Chondrocyte (in vitro differentiated cells): ENCODE results near the gene SLC8A3. TPM values are rescaled to one million over a fixed set of nuclear protein-coding genes. Genes with fewer than 3 reads are reported as not detected.

Experiments
- DNase-seq: peaks from one replicate; pipeline ENCODE4 v3.0.0; 2021; ENCODE audit warnings: mixed read lengths, low spot score
- H3K27ac Mint-ChIP-seq: one replicate; pipeline ENCODE4 v1.8.0; 2021; ENCODE audit warnings: mild to moderate bottlenecking, moderate library complexity, mixed read lengths; ENCODE audit not compliant: unreplicated experiment
- H3K27me3 Mint-ChIP-seq: 2 replicates; pipeline ENCODE4 v1.8.0; 2021; ENCODE audit warnings: low read depth, mixed read lengths
- H3K36me3 Mint-ChIP-seq: 2 replicates; pipeline ENCODE4 v1.8.0; 2021; ENCODE audit warnings: low read depth, mixed read lengths
- H3K4me1 Mint-ChIP-seq: 2 replicates; pipeline ENCODE4 v1.8.0; 2021; ENCODE audit warnings: low read depth, mild to moderate bottlenecking, mixed read lengths
- H3K4me3 Mint-ChIP-seq: one replicate; pipeline ENCODE4 v1.8.0; 2021; ENCODE audit warnings: mild to moderate bottlenecking, moderate library complexity, mixed read lengths; ENCODE audit not compliant: unreplicated experiment
- H3K9me3 Mint-ChIP-seq: 2 replicates; pipeline ENCODE4 v1.8.0; 2021; ENCODE audit warnings: low read depth, mixed read lengths
- total RNA-seq: library from RNA; stranded (reverse); gene quantifications from 3 replicates; pipeline ENCODE4 v1.2.1, GENCODE V29; 2021
- TF ChIP-seq, protein P1 (sequence below): fragments of 200-600 bp; sonication (generic); IDR thresholded peaks from 2 replicates; pipeline ENCODE4 v1.5.0; 2021; ENCODE audit warnings: antibody characterized with exemption, mild to moderate bottlenecking, moderate library complexity

The SLC8A3 gene
- total RNA-seq, 1 donor from 2014 or later: 0.12 TPM

DNA sequence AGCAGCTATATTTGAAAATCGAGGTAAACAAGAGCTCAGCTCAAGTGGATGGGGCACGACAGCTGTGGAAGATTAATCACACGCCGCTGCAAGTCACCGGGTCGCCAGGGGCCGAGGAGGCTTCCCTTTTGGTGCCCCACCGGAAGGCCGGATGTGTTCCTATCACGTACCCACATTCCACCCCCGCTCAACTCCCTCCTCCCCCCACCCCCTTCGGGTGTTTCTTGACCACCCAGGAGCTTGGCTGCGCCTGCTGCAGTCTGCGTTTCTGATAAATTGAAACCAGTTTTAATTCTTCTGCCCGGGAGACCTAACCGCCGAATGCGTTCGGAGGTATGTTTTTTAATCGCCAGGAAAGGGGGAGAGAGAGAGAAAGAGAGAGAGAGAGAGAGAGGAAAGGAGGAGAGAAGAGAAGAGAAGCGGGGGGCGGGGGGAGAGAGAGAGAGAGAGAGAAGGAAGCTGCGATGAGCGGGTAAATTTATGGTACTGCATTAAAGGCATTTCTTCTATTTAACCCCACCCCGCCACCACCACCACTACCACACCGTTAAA lies 1.8 kb downstream of the SLC8A3 start:
- TF ChIP-seq, protein P1, sequence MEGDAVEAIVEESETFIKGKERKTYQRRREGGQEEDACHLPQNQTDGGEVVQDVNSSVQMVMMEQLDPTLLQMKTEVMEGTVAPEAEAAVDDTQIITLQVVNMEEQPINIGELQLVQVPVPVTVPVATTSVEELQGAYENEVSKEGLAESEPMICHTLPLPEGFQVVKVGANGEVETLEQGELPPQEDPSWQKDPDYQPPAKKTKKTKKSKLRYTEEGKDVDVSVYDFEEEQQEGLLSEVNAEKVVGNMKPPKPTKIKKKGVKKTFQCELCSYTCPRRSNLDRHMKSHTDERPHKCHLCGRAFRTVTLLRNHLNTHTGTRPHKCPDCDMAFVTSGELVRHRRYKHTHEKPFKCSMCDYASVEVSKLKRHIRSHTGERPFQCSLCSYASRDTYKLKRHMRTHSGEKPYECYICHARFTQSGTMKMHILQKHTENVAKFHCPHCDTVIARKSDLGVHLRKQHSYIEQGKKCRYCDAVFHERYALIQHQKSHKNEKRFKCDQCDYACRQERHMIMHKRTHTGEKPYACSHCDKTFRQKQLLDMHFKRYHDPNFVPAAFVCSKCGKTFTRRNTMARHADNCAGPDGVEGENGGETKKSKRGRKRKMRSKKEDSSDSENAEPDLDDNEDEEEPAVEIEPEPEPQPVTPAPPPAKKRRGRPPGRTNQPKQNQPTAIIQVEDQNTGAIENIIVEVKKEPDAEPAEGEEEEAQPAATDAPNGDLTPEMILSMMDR: no peak
- no peak overlapping the region for H3K27ac Mint-ChIP-seq
- no peaks in the 10 kb centered on the region for H3K36me3 Mint-ChIP-seq
- H3K9me3 Mint-ChIP-seq: no peaks in the 10 kb centered on the region
- H3K27me3 Mint-ChIP-seq: peaks cover 26% of the 10 kb centered on the region
- peaks cover 23% of the 10 kb centered on the region for H3K4me1 Mint-ChIP-seq
- peak overlapping the region; percentile 75 for H3K4me3 Mint-ChIP-seq
- DNase-seq: no peak

DNA sequence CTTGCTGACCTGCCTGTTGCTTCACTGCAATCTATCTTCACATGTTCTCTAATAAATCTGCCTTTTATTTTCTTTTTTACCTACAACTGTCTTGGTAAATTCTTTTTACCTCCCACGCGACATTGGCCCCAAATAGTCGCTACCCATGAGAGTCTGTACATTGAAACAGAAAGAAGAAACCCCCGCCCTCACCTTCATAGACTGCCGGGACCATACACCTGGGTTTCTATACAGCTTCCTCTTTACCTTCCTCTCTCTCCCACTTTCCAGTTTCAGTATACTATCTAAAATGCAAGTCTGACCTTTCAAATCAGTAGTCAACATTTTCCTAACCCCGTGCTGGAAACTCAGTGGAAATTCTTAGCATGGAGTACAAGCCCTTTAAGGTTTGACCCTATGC lies 4.8 kb downstream of the SLC8A3 start:
- Mint-ChIP-seq H3K27ac (no peak overlapping the region), H3K9me3 (no peaks in the 10 kb centered on the region), H3K27me3 (peaks cover 11% of the 10 kb centered on the region), H3K4me1 (peaks cover 18% of the 10 kb centered on the region), H3K36me3 (no peaks in the 10 kb centered on the region), H3K4me3 (no peak overlapping the region)
- DNase-seq: no peak
- TF ChIP-seq, protein P1: no peak

DNA sequence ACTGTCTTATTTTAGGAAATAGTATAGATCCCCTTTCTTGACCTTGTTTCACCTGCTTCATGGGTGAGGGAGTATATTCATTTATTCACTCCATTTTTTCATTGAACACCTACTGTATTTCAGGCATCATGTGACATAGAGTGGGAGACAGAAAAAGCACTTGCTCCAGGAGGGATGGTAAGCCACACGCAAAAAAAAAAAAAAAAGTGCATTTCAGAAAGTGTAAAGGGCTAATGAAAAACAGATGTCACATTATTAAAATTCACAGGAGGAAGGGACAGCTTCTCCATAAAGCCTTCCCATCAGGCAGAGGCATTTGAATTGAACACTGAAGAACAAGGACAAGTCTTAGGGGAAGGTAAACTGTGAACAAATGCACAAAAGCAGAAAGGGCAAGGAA lies 7.5 kb downstream of the SLC8A3 start:
- TF ChIP-seq, protein P1: no peak
- Mint-ChIP-seq H3K27ac (no peak overlapping the region), H3K27me3 (peaks cover 9% of the 10 kb centered on the region), H3K4me3 (no peak overlapping the region), H3K4me1 (no peaks in the 10 kb centered on the region), H3K36me3 (no peaks in the 10 kb centered on the region), H3K9me3 (no peaks in the 10 kb centered on the region)
- DNase-seq: no peak

DNA sequence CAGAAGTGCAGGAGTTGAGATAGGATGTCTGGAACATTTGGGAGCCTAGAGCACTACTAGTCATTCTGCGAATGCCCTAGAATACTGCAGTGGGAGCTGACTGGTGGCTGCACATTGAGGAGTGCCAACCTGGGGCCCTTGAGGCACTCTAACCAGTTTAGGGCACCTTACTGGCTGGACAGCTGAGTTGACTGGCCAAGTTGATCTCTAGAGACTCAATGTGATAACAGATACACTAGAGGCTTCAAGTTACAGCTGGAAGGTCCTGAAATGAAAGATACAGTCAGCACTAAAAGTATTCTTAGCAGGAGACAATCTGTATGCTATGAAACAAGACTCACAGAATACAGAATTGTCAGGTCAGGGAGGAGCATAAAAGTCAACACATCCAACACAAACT lies 8.0 kb downstream of the SLC8A3 start:
- H3K27me3 Mint-ChIP-seq: peaks cover 9% of the 10 kb centered on the region
- no peak for DNase-seq
- H3K36me3 Mint-ChIP-seq: no peaks in the 10 kb centered on the region
- H3K9me3 Mint-ChIP-seq: no peaks in the 10 kb centered on the region
- H3K4me1 Mint-ChIP-seq: no peaks in the 10 kb centered on the region
- TF ChIP-seq, protein P1: no peak
- no peak overlapping the region for H3K27ac Mint-ChIP-seq
- H3K4me3 Mint-ChIP-seq: no peak overlapping the region

DNA sequence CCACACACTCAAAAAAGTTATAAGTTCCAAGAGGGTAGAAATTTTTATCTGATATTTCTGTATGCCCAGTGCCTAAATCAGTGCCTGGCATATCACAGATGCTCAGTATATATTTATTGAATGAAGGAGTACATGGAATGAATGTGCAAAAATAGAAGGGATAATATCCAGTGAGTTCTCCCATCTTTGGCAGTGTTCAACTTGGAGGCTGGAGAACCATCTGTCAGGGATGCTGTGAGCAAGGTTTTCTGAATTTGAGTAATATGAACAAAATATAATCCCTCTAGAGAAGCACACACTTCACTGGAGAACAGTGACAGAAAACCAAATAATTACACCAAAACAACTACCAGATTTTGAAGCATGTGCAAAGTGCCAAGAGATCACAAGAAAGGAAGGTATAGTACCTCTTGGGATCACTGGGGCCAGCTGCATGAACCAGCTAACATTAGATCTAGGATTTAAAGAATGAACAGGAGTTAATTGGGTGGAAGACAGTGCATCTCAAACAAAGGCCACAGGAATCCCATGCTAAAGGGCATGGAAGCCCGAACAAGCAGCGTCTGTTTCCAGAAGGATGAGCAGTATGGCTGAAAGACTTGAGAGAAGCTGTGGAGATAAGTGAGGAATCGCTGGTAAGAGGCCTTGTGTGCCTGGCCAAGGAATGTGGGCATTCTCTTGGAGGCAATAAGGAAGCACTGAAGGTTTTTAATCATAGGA lies 11.5 kb downstream of the SLC8A3 start:
- Mint-ChIP-seq H3K27ac (no peak overlapping the region), H3K27me3 (peaks cover 9% of the 10 kb centered on the region)

More for the DNA sequence above, 11.5 kb downstream of the SLC8A3 start:
- TF ChIP-seq, protein P1: no peak
- Mint-ChIP-seq H3K4me3 (no peak overlapping the region), H3K4me1 (no peaks in the 10 kb centered on the region), H3K36me3 (no peaks in the 10 kb centered on the region), H3K9me3 (no peaks in the 10 kb centered on the region)
- DNase-seq: no peak
